Fibroblast of lung (primary cell): ENCODE measurements around the gene SKIC8.

Experiments
- EZH2 ChIP-seq: IDR thresholded peaks from 2 replicates; pipeline ENCODE4 v1.5.1; 2012; ENCODE audit warnings: low read length, control low read depth, mild to moderate bottlenecking; ENCODE audit errors: missing control alignments
- TF ChIP-seq, protein P1 (sequence below), 2 donors: IDR thresholded peaks in 1 of 2; conservative IDR thresholded peaks in 1 of 2; 1 replicate in 1 of 2; 2 replicates in 1 of 2; pipeline ENCODE4 v1.5.1; 2011 to 2012; ENCODE audit warnings: low read length in 2 of 2, control low read depth in 1 of 2, inconsistent platforms in 1 of 2, low read depth in 1 of 2, mild to moderate bottlenecking in 1 of 2

DNA sequence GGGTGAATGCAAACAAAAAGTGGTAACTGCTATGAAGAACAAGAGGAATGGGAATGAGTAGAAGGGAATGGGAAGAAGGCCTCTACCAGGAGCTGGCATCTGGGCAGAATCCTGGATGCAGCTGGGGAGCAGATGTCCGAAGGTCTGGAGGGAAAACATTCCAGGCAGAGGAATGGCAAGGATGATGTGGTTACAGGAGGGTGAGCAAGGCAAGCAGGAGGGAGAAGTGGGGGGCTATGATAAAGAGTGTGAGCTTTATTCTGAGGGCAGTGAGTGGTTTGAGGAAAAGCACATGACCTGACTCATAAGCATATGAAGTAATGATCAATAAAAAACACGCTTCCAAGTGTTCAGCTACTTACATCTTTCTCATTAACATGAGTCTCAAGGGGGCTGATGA is 17.1 kb downstream of the SKIC8 start:
- TF ChIP-seq, protein P1, sequence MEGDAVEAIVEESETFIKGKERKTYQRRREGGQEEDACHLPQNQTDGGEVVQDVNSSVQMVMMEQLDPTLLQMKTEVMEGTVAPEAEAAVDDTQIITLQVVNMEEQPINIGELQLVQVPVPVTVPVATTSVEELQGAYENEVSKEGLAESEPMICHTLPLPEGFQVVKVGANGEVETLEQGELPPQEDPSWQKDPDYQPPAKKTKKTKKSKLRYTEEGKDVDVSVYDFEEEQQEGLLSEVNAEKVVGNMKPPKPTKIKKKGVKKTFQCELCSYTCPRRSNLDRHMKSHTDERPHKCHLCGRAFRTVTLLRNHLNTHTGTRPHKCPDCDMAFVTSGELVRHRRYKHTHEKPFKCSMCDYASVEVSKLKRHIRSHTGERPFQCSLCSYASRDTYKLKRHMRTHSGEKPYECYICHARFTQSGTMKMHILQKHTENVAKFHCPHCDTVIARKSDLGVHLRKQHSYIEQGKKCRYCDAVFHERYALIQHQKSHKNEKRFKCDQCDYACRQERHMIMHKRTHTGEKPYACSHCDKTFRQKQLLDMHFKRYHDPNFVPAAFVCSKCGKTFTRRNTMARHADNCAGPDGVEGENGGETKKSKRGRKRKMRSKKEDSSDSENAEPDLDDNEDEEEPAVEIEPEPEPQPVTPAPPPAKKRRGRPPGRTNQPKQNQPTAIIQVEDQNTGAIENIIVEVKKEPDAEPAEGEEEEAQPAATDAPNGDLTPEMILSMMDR (conservative IDR thresholded peaks at IDR 0.05 in 1 of 2, IDR thresholded peaks at IDR 0.05 in 1 of 2; ENCODE audit: low read depth in 1 of 2, low read length in 2 of 2): no peak
- TF ChIP-seq EZH2: no peak
